ENCODE measurements around the gene BICD1. TPM values are rescaled to one million over a fixed set of nuclear protein-coding genes. Genes with fewer than 3 reads are reported as not detected.

BICD1 gene
- total and polyA plus RNA-seq, 4 donors = 0.46 to 3.4 (median 1.1) TPM

DNA sequence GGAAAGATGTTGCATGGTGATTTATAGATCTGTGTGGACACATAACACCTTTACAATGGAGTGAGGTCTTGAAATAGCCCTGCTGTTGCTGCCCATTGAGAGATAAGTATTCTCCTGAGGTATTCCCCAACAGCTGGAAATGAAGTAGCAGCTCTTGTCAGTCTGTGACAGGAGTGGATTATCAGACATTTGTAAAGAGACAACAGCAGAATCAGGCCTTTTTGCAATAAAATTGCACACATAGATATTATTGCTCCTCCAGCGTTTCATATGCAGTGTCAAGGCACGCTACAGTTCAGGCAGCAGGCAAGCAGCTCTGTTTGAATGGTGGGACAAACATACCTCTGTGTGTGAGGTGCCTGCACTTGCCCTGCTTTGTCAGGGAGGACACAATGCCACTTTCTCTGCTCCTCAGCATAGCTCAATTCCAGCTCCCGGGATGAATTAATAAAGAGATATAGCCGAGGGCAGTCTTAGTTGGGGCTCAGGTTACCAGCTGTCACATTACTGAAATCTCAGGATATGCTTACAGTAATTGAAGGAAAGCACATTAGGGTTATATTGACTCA, 49.4 kb downstream of the BICD1 start:
- no peak for DNase-seq (ENCODE audit: low spot score)
- H3K27ac ChIP-seq (ENCODE audit: low read depth in 1 of 2, low read length in 2 of 2) = no peak overlapping the region
- no peaks in the 10 kb centered on the region for H3K36me3 ChIP-seq (ENCODE audit: control insufficient read depth in 4 of 4, insufficient read depth in 3 of 4, low read depth in 1 of 4, low read length in 3 of 4)
- H3K4me3 ChIP-seq (ENCODE audit: low read depth in 1 of 3, low read length in 3 of 3) = no peak overlapping the region
- TF ChIP-seq SP1 (IDR thresholded peaks at IDR 0.05) (no peak), RXRA (IDR thresholded peaks at IDR 0.05) (no peak), FOXA1 (IDR thresholded peaks at IDR 0.05) (no peak), HNF4A (conservative IDR thresholded peaks at IDR 0.05) (no peak), RAD21 (IDR thresholded peaks at IDR 0.05) (no peak), JUND (IDR thresholded peaks at IDR 0.05) (no peak), TAF1 (conservative IDR thresholded peaks at IDR 0.05) (no peak), FOXA2 (IDR thresholded peaks at IDR 0.05) (no peak), NR2F2 (IDR thresholded peaks at IDR 0.05) (no peak), GABPA (IDR thresholded peaks at IDR 0.05 in 1 of 2, conservative IDR thresholded peaks at IDR 0.05 in 1 of 2) (no peak), HNF4G (IDR thresholded peaks at IDR 0.05) (no peak), EGR1 (IDR thresholded peaks at IDR 0.05; ENCODE audit: low read depth in 2 of 2) (no peak), YY1 (IDR thresholded peaks at IDR 0.05) (no peak)
- TF ChIP-seq, protein P1, sequence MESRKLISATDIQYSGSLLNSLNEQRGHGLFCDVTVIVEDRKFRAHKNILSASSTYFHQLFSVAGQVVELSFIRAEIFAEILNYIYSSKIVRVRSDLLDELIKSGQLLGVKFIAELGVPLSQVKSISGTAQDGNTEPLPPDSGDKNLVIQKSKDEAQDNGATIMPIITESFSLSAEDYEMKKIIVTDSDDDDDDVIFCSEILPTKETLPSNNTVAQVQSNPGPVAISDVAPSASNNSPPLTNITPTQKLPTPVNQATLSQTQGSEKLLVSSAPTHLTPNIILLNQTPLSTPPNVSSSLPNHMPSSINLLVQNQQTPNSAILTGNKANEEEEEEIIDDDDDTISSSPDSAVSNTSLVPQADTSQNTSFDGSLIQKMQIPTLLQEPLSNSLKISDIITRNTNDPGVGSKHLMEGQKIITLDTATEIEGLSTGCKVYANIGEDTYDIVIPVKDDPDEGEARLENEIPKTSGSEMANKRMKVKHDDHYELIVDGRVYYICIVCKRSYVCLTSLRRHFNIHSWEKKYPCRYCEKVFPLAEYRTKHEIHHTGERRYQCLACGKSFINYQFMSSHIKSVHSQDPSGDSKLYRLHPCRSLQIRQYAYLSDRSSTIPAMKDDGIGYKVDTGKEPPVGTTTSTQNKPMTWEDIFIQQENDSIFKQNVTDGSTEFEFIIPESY (IDR thresholded peaks at IDR 0.05) = no peak
- TF ChIP-seq, protein P2, sequence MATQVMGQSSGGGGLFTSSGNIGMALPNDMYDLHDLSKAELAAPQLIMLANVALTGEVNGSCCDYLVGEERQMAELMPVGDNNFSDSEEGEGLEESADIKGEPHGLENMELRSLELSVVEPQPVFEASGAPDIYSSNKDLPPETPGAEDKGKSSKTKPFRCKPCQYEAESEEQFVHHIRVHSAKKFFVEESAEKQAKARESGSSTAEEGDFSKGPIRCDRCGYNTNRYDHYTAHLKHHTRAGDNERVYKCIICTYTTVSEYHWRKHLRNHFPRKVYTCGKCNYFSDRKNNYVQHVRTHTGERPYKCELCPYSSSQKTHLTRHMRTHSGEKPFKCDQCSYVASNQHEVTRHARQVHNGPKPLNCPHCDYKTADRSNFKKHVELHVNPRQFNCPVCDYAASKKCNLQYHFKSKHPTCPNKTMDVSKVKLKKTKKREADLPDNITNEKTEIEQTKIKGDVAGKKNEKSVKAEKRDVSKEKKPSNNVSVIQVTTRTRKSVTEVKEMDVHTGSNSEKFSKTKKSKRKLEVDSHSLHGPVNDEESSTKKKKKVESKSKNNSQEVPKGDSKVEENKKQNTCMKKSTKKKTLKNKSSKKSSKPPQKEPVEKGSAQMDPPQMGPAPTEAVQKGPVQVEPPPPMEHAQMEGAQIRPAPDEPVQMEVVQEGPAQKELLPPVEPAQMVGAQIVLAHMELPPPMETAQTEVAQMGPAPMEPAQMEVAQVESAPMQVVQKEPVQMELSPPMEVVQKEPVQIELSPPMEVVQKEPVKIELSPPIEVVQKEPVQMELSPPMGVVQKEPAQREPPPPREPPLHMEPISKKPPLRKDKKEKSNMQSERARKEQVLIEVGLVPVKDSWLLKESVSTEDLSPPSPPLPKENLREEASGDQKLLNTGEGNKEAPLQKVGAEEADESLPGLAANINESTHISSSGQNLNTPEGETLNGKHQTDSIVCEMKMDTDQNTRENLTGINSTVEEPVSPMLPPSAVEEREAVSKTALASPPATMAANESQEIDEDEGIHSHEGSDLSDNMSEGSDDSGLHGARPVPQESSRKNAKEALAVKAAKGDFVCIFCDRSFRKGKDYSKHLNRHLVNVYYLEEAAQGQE (IDR thresholded peaks at IDR 0.05) = no peak
- TF ChIP-seq, protein P3, sequence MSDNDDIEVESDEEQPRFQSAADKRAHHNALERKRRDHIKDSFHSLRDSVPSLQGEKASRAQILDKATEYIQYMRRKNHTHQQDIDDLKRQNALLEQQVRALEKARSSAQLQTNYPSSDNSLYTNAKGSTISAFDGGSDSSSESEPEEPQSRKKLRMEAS (IDR thresholded peaks at IDR 0.05) = no peak
- TF ChIP-seq, protein P4, sequence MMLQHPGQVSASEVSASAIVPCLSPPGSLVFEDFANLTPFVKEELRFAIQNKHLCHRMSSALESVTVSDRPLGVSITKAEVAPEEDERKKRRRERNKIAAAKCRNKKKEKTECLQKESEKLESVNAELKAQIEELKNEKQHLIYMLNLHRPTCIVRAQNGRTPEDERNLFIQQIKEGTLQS (IDR thresholded peaks at IDR 0.05) = no peak
- TF ChIP-seq, protein P5, sequence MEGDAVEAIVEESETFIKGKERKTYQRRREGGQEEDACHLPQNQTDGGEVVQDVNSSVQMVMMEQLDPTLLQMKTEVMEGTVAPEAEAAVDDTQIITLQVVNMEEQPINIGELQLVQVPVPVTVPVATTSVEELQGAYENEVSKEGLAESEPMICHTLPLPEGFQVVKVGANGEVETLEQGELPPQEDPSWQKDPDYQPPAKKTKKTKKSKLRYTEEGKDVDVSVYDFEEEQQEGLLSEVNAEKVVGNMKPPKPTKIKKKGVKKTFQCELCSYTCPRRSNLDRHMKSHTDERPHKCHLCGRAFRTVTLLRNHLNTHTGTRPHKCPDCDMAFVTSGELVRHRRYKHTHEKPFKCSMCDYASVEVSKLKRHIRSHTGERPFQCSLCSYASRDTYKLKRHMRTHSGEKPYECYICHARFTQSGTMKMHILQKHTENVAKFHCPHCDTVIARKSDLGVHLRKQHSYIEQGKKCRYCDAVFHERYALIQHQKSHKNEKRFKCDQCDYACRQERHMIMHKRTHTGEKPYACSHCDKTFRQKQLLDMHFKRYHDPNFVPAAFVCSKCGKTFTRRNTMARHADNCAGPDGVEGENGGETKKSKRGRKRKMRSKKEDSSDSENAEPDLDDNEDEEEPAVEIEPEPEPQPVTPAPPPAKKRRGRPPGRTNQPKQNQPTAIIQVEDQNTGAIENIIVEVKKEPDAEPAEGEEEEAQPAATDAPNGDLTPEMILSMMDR (IDR thresholded peaks at IDR 0.05; ENCODE audit: low read depth, low read length, missing input control) = no peak
- WGBS = 63% methylated on average over 4 of the region's 4 CpGs
- H3K9ac ChIP-seq (ENCODE audit: low read depth in 1 of 2, low read length in 2 of 2) = no peak overlapping the region
- no peaks in the 10 kb centered on the region for H3K9me3 ChIP-seq (ENCODE audit: control insufficient read depth in 4 of 4, low read length in 3 of 4)
- H3K27me3 ChIP-seq (ENCODE audit: control insufficient read depth in 4 of 4, insufficient read depth in 4 of 4, low read length in 3 of 4) = no peaks in the 10 kb centered on the region
- H3K4me1 ChIP-seq (ENCODE audit: control insufficient read depth in 4 of 4, insufficient read depth in 4 of 4, low read length in 3 of 4) = no peaks in the 10 kb centered on the region
